H1 (cell line): ENCODE measurements around the gene WDCP. TPM values are rescaled to one million over a fixed set of nuclear protein-coding genes. Genes with fewer than 3 reads are reported as not detected.

Experiments
- CTCF ChIA-PET: fragments of 300-600 bp; sonication (Branson Sonifier 250); formaldehyde crosslinking; loops from one replicate; lab custom pipeline; 2021; ENCODE audit not compliant: partially characterized antibody; lab: Charles Lee
- POLR2A ChIA-PET: fragments of 300-600 bp; sonication (Branson Sonifier 250); formaldehyde crosslinking; loops from one replicate; lab custom pipeline; 2021; ENCODE audit warnings: inconsistent platforms; ENCODE audit not compliant: partially characterized antibody; lab: Charles Lee
- DNase-seq, 2 experiments: peaks; one replicate each; pipeline versions ENCODE4 v3.0.0 to v3.0.0-alpha.2; 2010 to 2022; ENCODE audit warnings: low spot score in 2 of 2, low read depth in 1 of 2, mixed read lengths in 1 of 2
- FAIRE-seq: peaks from 2 replicates; lab custom pipeline; 2011; peaks lifted over from hg19 to GRCh38; lab: Jason Lieb, UNC
- H2AFZ ChIP-seq: 2 replicates; pipeline ENCODE4 v1.8.1; 2012; ENCODE audit warnings: low read length, inconsistent platforms
- H2AK5ac ChIP-seq: 2 replicates; pipeline ENCODE4 v1.6.1; 2013; ENCODE audit warnings: low read depth, low read length
- H2BK120ac ChIP-seq: replicated peaks from 2 replicates; pipeline ENCODE3; 2013; ENCODE audit warnings: low read depth, low read length, inconsistent platforms
- H2BK12ac ChIP-seq: 2 replicates; pipeline ENCODE4 v1.6.1; 2013; ENCODE audit warnings: low read depth, low read length
- H2BK15ac ChIP-seq: 2 replicates; pipeline ENCODE4 v1.6.1; 2013; ENCODE audit warnings: low read length
- H2BK20ac ChIP-seq: 2 replicates; pipeline ENCODE4 v1.6.1; 2013; ENCODE audit warnings: low read length
- H2BK5ac ChIP-seq: 2 replicates; pipeline ENCODE4 v1.6.1; 2013; ENCODE audit warnings: low read depth, low read length
- H3K14ac ChIP-seq: 2 replicates; pipeline ENCODE4 v1.6.1; 2013; ENCODE audit warnings: inconsistent platforms; ENCODE audit not compliant: insufficient read length
- H3K18ac ChIP-seq: 2 replicates; pipeline ENCODE4 v1.6.1; 2013; ENCODE audit warnings: low read length; ENCODE audit errors: extremely low read depth
- H3K23ac ChIP-seq: 2 replicates; pipeline ENCODE4 v1.6.1; 2013; ENCODE audit warnings: inconsistent platforms; ENCODE audit not compliant: insufficient read length
- H3K23me2 ChIP-seq: 2 replicates; pipeline ENCODE4 v1.6.1; 2013; ENCODE audit warnings: low read depth, low read length
- H3K27ac ChIP-seq: 2 replicates; pipeline ENCODE4 v1.6.1; 2011; ENCODE audit warnings: low read depth, low read length, inconsistent platforms
- H3K27me3 ChIP-seq, 4 experiments: replicated peaks in 1 of 4; 1 replicate in 1 of 4; 2 replicates in 3 of 4; pipeline versions ENCODE4 v1.6.1 to v1.8.1; 2011 to 2013; ENCODE audit warnings: low read length in 3 of 4, mild to moderate bottlenecking in 3 of 4, inconsistent platforms in 2 of 4, mixed read lengths in 2 of 4, moderate library complexity in 1 of 4; ENCODE audit not compliant: control insufficient read depth in 3 of 4, insufficient read depth in 3 of 4; ENCODE audit errors: extremely low read depth in 1 of 4
- H3K36me3 ChIP-seq, 4 experiments: 2 replicates each; pipeline versions ENCODE4 v1.6.1 to v1.8.1; 2011 to 2013; ENCODE audit warnings: mild to moderate bottlenecking in 4 of 4, low read length in 3 of 4, moderate library complexity in 2 of 4, control low read depth in 1 of 4, inconsistent platforms in 1 of 4; ENCODE audit not compliant: insufficient read depth in 4 of 4, control insufficient read depth in 2 of 4
- H3K4ac ChIP-seq: replicated peaks from 2 replicates; pipeline ENCODE3; 2013; ENCODE audit warnings: low read length, low read depth, mixed read lengths, inconsistent platforms; ENCODE audit not compliant: insufficient read length
- H3K4me1 ChIP-seq, 4 experiments: replicated peaks in 1 of 4; 1 replicate in 1 of 4; 2 replicates in 3 of 4; pipeline versions ENCODE4 v1.6.1 to v1.8.1; 2011 to 2013; ENCODE audit warnings: low read length in 3 of 4, inconsistent platforms in 2 of 4, mixed read lengths in 1 of 4; ENCODE audit not compliant: insufficient read depth in 4 of 4, control insufficient read depth in 3 of 4
- H3K4me2 ChIP-seq, 2 experiments: 2 replicates each; pipeline versions ENCODE4 v1.6.1 to v1.8.1; 2011 to 2013; ENCODE audit warnings: low read depth in 2 of 2, low read length in 2 of 2, control low read depth in 1 of 2, inconsistent platforms in 1 of 2, mild to moderate bottlenecking in 1 of 2; ENCODE audit not compliant: insufficient read depth in 1 of 2
- H3K4me3 ChIP-seq, 4 experiments: fragments of 200-600, 300-600 bp in 1 of 4; sonication (generic), shearing (Covaris generic), sonication (Bioruptor Twin) in 1 of 4; 2 replicates each; pipeline versions ENCODE4 v1.5.1 to v1.8.1; 2011 to 2016; ENCODE audit warnings: low read length in 4 of 4, low read depth in 3 of 4, control low read depth in 2 of 4, inconsistent platforms in 2 of 4, mild to moderate bottlenecking in 2 of 4, mixed read lengths in 1 of 4, moderate library complexity in 1 of 4; ENCODE audit not compliant: insufficient read depth in 2 of 4; ENCODE audit errors: extremely low read depth in 1 of 4
- H3K56ac ChIP-seq: replicated peaks from 2 replicates; pipeline ENCODE3; 2013; ENCODE audit warnings: low read depth, mild to moderate bottlenecking, mixed read lengths, low read length, inconsistent platforms; ENCODE audit not compliant: insufficient read length
- H3K79me1 ChIP-seq: 2 replicates; pipeline ENCODE4 v1.6.1; 2013; ENCODE audit warnings: low read depth, low read length, control low read depth
- H3K79me2 ChIP-seq, 2 experiments: 2 replicates each; pipeline versions ENCODE4 v1.6.1 to v1.8.1; 2012 to 2013; ENCODE audit warnings: low read length in 2 of 2, mild to moderate bottlenecking in 2 of 2, inconsistent platforms in 1 of 2; ENCODE audit not compliant: insufficient read depth in 2 of 2, control insufficient read depth in 1 of 2
- H3K9ac ChIP-seq, 4 experiments: replicated peaks in 1 of 4; 1 replicate in 1 of 4; 2 replicates in 3 of 4; pipeline versions ENCODE4 v1.6.1 to v1.8.1; 2011 to 2013; ENCODE audit warnings: low read depth in 3 of 4, low read length in 3 of 4, control low read depth in 2 of 4, mild to moderate bottlenecking in 2 of 4, moderate library complexity in 2 of 4, inconsistent platforms in 1 of 4; ENCODE audit errors: extremely low read depth in 1 of 4
- H3K9me3 ChIP-seq, 2 experiments: 2 replicates each; pipeline versions ENCODE4 v1.6.1 to v1.8.1; 2012 to 2013; ENCODE audit warnings: mild to moderate bottlenecking in 2 of 2, moderate library complexity in 2 of 2, control low read depth in 1 of 2, inconsistent platforms in 1 of 2, low read depth in 1 of 2, low read length in 1 of 2, mixed read lengths in 1 of 2; ENCODE audit not compliant: insufficient read depth in 2 of 2
- H4K20me1 ChIP-seq, 2 experiments: replicated peaks in 1 of 2; 2 replicates each; pipeline versions ENCODE3 to v1.8.1; 2011 to 2013; ENCODE audit warnings: inconsistent platforms in 2 of 2, low read length in 2 of 2, mild to moderate bottlenecking in 1 of 2; ENCODE audit not compliant: insufficient read depth in 2 of 2, control insufficient read depth in 1 of 2
- H4K5ac ChIP-seq: 2 replicates; pipeline ENCODE4 v1.6.1; 2013; ENCODE audit warnings: low read length, low read depth, mixed read lengths, inconsistent platforms; ENCODE audit not compliant: insufficient read length
- H4K8ac ChIP-seq: 2 replicates; pipeline ENCODE4 v1.8.0; 2013; ENCODE audit warnings: mild to moderate bottlenecking, moderate library complexity, low read length, inconsistent platforms; ENCODE audit not compliant: insufficient read depth; ENCODE audit errors: extremely low read depth
- H4K91ac ChIP-seq: replicated peaks from 2 replicates; pipeline ENCODE3; 2013; ENCODE audit warnings: low read length, mixed read lengths, inconsistent platforms; ENCODE audit not compliant: insufficient read length
- BACH1 ChIP-seq: IDR thresholded peaks from 2 replicates; pipeline ENCODE4 v1.6.1; 2012; ENCODE audit warnings: low read length, improper control_type of control experiment
- CREB1 ChIP-seq: IDR thresholded peaks from 2 replicates; pipeline ENCODE4 v1.6.1; 2012; ENCODE audit warnings: inconsistent platforms
- CTBP2 ChIP-seq: IDR thresholded peaks from 2 replicates; pipeline ENCODE4 v1.7.0; 2011; ENCODE audit warnings: borderline replicate concordance, mild to moderate bottlenecking, moderate library complexity, mixed read lengths, low read length; ENCODE audit not compliant: insufficient read depth, insufficient read length
- EGR1 ChIP-seq: IDR thresholded peaks from 2 replicates; pipeline ENCODE4 v1.6.1; 2011; ENCODE audit warnings: low read depth, low read length, borderline replicate concordance
- GTF2F1 ChIP-seq: IDR thresholded peaks from 2 replicates; pipeline ENCODE4 v1.6.1; 2012; ENCODE audit warnings: low read depth, low read length, improper control_type of control experiment, borderline replicate concordance
- JUN ChIP-seq: IDR thresholded peaks from 2 replicates; pipeline ENCODE4 v1.6.1; 2011; ENCODE audit warnings: low read depth, mild to moderate bottlenecking, improper control_type of control experiment, low read length
- MAFK ChIP-seq: IDR thresholded peaks from 2 replicates; pipeline ENCODE4 v1.6.1; 2012; ENCODE audit warnings: low read depth, mild to moderate bottlenecking, improper control_type of control experiment, low read length
- TEAD4 ChIP-seq: IDR thresholded peaks from 2 replicates; pipeline ENCODE4 v1.6.1; 2012; ENCODE audit warnings: low read depth, low read length, inconsistent platforms, mixed read lengths
- ZNF274 ChIP-seq: IDR thresholded peaks from 2 replicates; pipeline ENCODE4 v1.7.0; 2012; ENCODE audit warnings: low read length, borderline replicate concordance; ENCODE audit errors: extremely low read depth
- WGBS, 2 experiments: shearing (Covaris generic) in 1 of 2; methylation state at CpG; one replicate each; pipeline versions ENCODE4 v1.1.6 to v1.1.7; 2013 to 2015; ENCODE audit warnings: low lambda C conversion rate in 2 of 2, mixed read lengths in 2 of 2, inconsistent platforms in 1 of 2, low coverage in 1 of 2, missing lambda C conversion rate in 1 of 2; ENCODE audit not compliant: insufficient replicate concordance in 2 of 2, insufficient coverage in 1 of 2, insufficient read length in 1 of 2; ENCODE audit errors: extremely low coverage in 1 of 2, missing lambda C conversion rate in 1 of 2; 5-methylcytosine and 5-hydroxymethylcytosine counted together
- polyA plus RNA-seq, 7 experiments: library from polyadenylated mRNA; depleted of rRNA in 3 of 7; stranded (reverse) in 5 of 7; unstranded in 2 of 7; fragments of >200 nt in 5 of 7; fragments of 200-250 nt in 2 of 7; gene quantifications; 1 replicate in 5 of 7; 2 replicates in 1 of 7; 4 replicates in 1 of 7; pipeline versions ENCODE4 v1.2.1 to v1.2.3, GENCODE V29; 2011 to 2013; ENCODE audit warnings: missing spikeins in 2 of 7, mixed read lengths in 2 of 7
- total RNA-seq: library from RNA; stranded (reverse); fragmentation: NEBNext Ultra II Directional; extraction: Animal tissue kit (Norgen Biotek cat#: 25700); gene quantifications from 2 replicates; pipeline ENCODE4 v1.2.1, GENCODE V29; 2021

The WDCP gene
- total and polyA plus RNA-seq, 2 of the 8 experiments (the other 6 are each of a cell fraction or from before 2014, with no cell fraction given): 19.2 to 40.1 TPM

DNA sequence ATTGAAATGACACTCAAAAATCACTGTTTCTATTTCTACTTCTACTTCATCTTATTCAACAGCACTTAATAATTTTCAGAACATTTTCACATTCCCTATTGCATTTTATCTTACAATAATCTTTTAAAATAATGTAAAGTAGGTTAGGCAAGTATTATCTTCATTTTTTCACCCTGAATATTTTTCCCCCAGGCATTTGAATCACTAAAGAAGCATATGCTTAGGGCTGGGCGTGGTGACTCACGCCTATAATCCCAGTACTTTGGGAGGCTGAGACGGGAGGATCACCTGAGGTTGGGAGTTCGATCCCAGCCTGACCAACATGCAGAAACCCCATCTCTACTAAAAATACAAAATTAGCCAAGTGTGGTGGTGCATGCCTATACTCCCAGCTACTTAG, 6.7 kb downstream of the WDCP start:
- Histone ChIP-seq H2AFZ (no peak overlapping the region), H4K20me1 (peaks cover 0 to 4% of the 10 kb centered on the region in 2 experiments), H3K79me1 (peaks cover 2% of the 10 kb centered on the region; the same call in 1 of the 2 replicates), H2BK5ac (no peak overlapping the region), H3K27ac (no peak overlapping the region), H3K4me3 (no peak overlapping the region), H3K4me1 (no peaks in the 10 kb centered on the region), H3K27me3 (no peaks in the 10 kb centered on the region), H4K8ac (no peak overlapping the region), H3K14ac (no peak overlapping the region), H3K56ac (no peak overlapping the region), H4K5ac (no peak overlapping the region), H2BK15ac (no peak overlapping the region), H4K91ac (no peak overlapping the region), H2BK20ac (no peak overlapping the region), H2BK120ac (no peak overlapping the region), H2AK5ac (no peak overlapping the region), H3K23me2 (no peaks in the 10 kb centered on the region), H2BK12ac (no peak overlapping the region), H3K18ac (no peak overlapping the region), H3K9me3 (no peaks in the 10 kb centered on the region), H3K9ac (no peak overlapping the region), H3K4me2 (no peak overlapping the region), H3K36me3 (peaks cover 15 to 34% (median 19%) of the 10 kb centered on the region in 4 experiments), H3K79me2 (peaks cover 0 to 47% of the 10 kb centered on the region in 2 experiments; a peak in 2 of 4 replicates), H3K23ac (no peak overlapping the region), H3K4ac (no peak overlapping the region)
- WGBS, 2 experiments: 91% methylated on average over 4 of the region's 4 CpGs; no CpG with 5 or more reads in 1 of the 2 experiments
- no peak for FAIRE-seq
- TF ChIP-seq CTBP2 (no peak), EGR1 (no peak), ZNF274 (no peak), JUN (no peak), TEAD4 (no peak), MAFK (no peak), BACH1 (no peak), GTF2F1 (no peak), CREB1 (no peak)
- ChIA-PET CTCF (interaction anchor here (0.6 to 0.7 kb wide), 2 partner anchors 18 to 160 kb away, joined by 3 to 4 read pairs; no protein-coding TSS in a partner anchor), POLR2A (no interaction called here)
- DNase-seq: no peak
